A673 (cell line): ENCODE data around the gene TIMM13. TPM values are rescaled to one million over a fixed set of nuclear protein-coding genes. Genes with fewer than 3 reads are reported as not detected.
A peak's percentile ranks its signal among the peaks of the same experiment; 100 is the strongest.
"Not testable (repeated sequence)": the region's sequence is repeated elsewhere in the genome, so short reads cannot be mapped to it uniquely, and the experiment has no call there.

Experiments used
- BruUV-seq: library from RNA; stranded (reverse); fragments of 400-500 nt; replicated peaks from 2 replicates; lab custom pipeline; 2021; lab: Mats Ljungman, UMichigan
- CTCF ChIA-PET: fragments of 300-600 bp; sonication (Branson Sonifier 250); formaldehyde crosslinking; loops from one replicate; lab custom pipeline; 2022; ENCODE audit warnings: antibody characterized with exemption; lab: Charles Lee
- POLR2A ChIA-PET: fragments of 300-600 bp; sonication (Branson Sonifier 250); formaldehyde crosslinking; loops from one replicate; lab custom pipeline; 2022; ENCODE audit warnings: antibody characterized with exemption; ENCODE audit not compliant: low non-redundant PET; lab: Charles Lee
- DNase-seq: peaks from one replicate; pipeline ENCODE4 v3.0.0-alpha.2; 2015; ENCODE audit warnings: low spot score
- H3K27ac ChIP-seq: fragments of 200-600 bp; sonication (generic); 2 replicates; pipeline ENCODE4 v1.5.1; 2016; ENCODE audit warnings: mixed run types, low read depth, mild to moderate bottlenecking, mixed read lengths, antibody characterized with exemption, low read length; ENCODE audit not compliant: poor library complexity, severe bottlenecking
- H3K27me3 ChIP-seq: fragments of 200-600 bp; sonication (generic); replicated peaks from 2 replicates; pipeline ENCODE4 v1.6.1; 2017; ENCODE audit warnings: mixed run types, low read depth, mild to moderate bottlenecking, mixed read lengths, antibody characterized with exemption, low read length; ENCODE audit not compliant: insufficient read depth, poor library complexity
- H3K36me3 ChIP-seq: fragments of 200-600 bp; sonication (generic); 2 replicates; pipeline ENCODE4 v1.6.1; 2016; ENCODE audit warnings: mixed run types, mild to moderate bottlenecking, mixed read lengths, antibody characterized with exemption, low read length; ENCODE audit not compliant: insufficient read depth, poor library complexity, severe bottlenecking
- H3K4me1 ChIP-seq: fragments of 200-600 bp; sonication (generic); 2 replicates; pipeline ENCODE4 v1.6.1; 2017; ENCODE audit warnings: mixed run types, mild to moderate bottlenecking, mixed read lengths, antibody characterized with exemption, low read length; ENCODE audit not compliant: insufficient read depth, poor library complexity, severe bottlenecking
- H3K4me3 ChIP-seq: fragments of 200-600 bp; sonication (generic); 2 replicates; pipeline ENCODE4 v1.5.1; 2016; ENCODE audit warnings: low read depth, mixed run types, mild to moderate bottlenecking, mixed read lengths, low read length; ENCODE audit not compliant: poor library complexity, severe bottlenecking
- H3K9me3 ChIP-seq: fragments of 200-600 bp; sonication (generic); 2 replicates; pipeline ENCODE4 v1.6.1; 2016; ENCODE audit warnings: mixed run types, low read depth, mild to moderate bottlenecking, mixed read lengths, antibody characterized with exemption, low read length; ENCODE audit not compliant: poor library complexity, severe bottlenecking
- EZH2 ChIP-seq: fragments of 200-600 bp; sonication (generic); IDR thresholded peaks from 2 replicates; pipeline ENCODE4 v1.6.1; 2017; ENCODE audit warnings: borderline replicate concordance, low read depth, mild to moderate bottlenecking, mixed read lengths, antibody characterized with exemption, low read length; ENCODE audit not compliant: poor library complexity, severe bottlenecking
- intact Hi-C: fragments of 100-400 bp; cut with micrococcal nuclease; formaldehyde crosslinking; loops from one replicate; pipeline ENCODE4 v1.10.0; 2022; ENCODE audit not compliant: unreplicated experiment
- total RNA-seq: library from RNA; stranded (reverse); gene quantifications from 2 replicates; pipeline ENCODE4 v1.2.3, GENCODE V29; 2021
- TF ChIP-seq, protein P1 (sequence below): fragments of 300-800, 200-600 bp; sonication (generic); conservative IDR thresholded peaks from 2 replicates; pipeline ENCODE4 v1.5.1; 2017; ENCODE audit warnings: low read depth, mild to moderate bottlenecking, antibody characterized with exemption, low read length, moderate library complexity, mixed read lengths

The TIMM13 gene
- total RNA-seq, 1 experiment from 2014 or later: 213 TPM

DNA sequence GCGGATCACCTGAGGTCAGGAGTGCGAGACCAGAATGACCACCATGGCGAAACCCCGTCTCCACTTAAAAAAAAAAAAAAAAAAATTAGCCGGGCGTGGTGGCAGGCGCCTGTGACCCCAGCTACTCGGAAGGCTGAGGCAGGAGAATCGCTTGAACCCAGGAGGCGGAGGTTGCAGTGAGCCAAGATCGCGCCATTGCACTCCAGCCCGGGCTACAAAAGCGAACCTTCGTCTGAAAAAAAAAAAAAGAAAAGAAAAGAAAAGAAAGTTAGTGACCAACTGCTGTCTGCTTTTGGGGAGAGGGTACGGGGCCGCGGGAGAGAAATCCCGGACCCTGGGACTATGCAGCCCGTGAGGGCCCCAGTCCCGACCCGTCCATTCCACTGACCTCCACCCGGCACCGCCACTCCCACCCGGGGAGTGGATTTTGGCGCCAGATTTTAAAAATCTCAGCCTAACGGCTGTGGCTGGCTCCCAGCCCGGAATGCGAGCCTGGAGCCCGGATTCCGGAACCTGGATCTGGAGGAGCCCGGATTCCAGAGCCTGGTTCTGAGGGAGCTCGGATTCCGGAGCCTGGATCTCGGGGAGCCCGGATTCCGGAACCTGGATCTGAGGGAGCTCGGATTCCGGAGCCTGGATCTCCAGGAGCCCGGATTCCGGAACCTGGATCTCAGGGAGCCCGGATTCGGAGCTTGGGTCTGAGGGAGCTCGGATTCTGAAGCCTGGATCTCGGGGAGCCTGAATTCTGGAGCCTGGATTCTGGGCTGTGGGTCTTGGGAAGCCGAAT lies 35.4 kb upstream of the TIMM13 start:
- intact Hi-C loops: no loop called here
- Histone ChIP-seq H3K27me3 (no peaks in the 10 kb centered on the region), H3K9me3 (no peaks in the 10 kb centered on the region), H3K4me3 (peak overlapping the region; percentile 62), H3K36me3 (no peaks in the 10 kb centered on the region), H3K4me1 (peaks cover 9% of the 10 kb centered on the region), H3K27ac (peak overlapping the region; percentile 87)
- TF ChIP-seq, protein P1, sequence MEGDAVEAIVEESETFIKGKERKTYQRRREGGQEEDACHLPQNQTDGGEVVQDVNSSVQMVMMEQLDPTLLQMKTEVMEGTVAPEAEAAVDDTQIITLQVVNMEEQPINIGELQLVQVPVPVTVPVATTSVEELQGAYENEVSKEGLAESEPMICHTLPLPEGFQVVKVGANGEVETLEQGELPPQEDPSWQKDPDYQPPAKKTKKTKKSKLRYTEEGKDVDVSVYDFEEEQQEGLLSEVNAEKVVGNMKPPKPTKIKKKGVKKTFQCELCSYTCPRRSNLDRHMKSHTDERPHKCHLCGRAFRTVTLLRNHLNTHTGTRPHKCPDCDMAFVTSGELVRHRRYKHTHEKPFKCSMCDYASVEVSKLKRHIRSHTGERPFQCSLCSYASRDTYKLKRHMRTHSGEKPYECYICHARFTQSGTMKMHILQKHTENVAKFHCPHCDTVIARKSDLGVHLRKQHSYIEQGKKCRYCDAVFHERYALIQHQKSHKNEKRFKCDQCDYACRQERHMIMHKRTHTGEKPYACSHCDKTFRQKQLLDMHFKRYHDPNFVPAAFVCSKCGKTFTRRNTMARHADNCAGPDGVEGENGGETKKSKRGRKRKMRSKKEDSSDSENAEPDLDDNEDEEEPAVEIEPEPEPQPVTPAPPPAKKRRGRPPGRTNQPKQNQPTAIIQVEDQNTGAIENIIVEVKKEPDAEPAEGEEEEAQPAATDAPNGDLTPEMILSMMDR: no peak
- no peak for TF ChIP-seq EZH2
- ChIA-PET POLR2A (no interaction called here), CTCF (interaction anchor here (0.6 kb wide), 1 partner anchor 136 kb away, joined by 3 read pairs; no protein-coding TSS in a partner anchor)
- DNase-seq: peak; percentile 98
- TSS peak; percentile 94 for BruUV-seq

- Histone ChIP-seq H3K36me3 (no peaks in the 10 kb centered on the region), H3K4me3 (peak overlapping the region; percentile 62), H3K4me1 (peaks cover 13% of the 10 kb centered on the region), H3K9me3 (no peaks in the 10 kb centered on the region), H3K27me3 (no peaks in the 10 kb centered on the region), H3K27ac (peak overlapping the region; percentile 87)
- intact Hi-C loops: no loop called here
- TF ChIP-seq, protein P1: 0 out of 2 replicates have a peak, but pooled peaks have one; percentile 14
- TF ChIP-seq EZH2: no peak
- BruUV-seq: no TSS peak
- DNase-seq: peak; percentile 94
- POLR2A ChIA-PET: no interaction called here
- CTCF ChIA-PET: interaction anchor here (0.6 kb wide), 1 partner anchor 149 kb away, joined by 3 read pairs; no protein-coding TSS in a partner anchor
These were observed 34.6 kb upstream of the TIMM13 start for GRCh38 chr19:2461751-2462634.

- H3K27me3 ChIP-seq: no peaks in the 10 kb centered on the region
- no peak overlapping the region for H3K27ac ChIP-seq
- TF ChIP-seq EZH2: no peak
- TF ChIP-seq, protein P1: no peak
- intact Hi-C loops: no loop called here
- H3K4me3 ChIP-seq: no peak overlapping the region
- H3K36me3 ChIP-seq: no peaks in the 10 kb centered on the region
- no peak for DNase-seq
- peaks cover 17% of the 10 kb centered on the region for H3K4me1 ChIP-seq
- BruUV-seq: no TSS peak
- H3K9me3 ChIP-seq: no peaks in the 10 kb centered on the region
- ChIA-PET POLR2A (interaction anchor here (0.6 kb wide), 1 partner anchor 10 kb away, joined by 4 read pairs; no protein-coding TSS in a partner anchor), CTCF (no interaction called here)
These were observed 32.9 kb upstream of the TIMM13 start for GRCh38 chr19:2460245-2460644.

- POLR2A ChIA-PET, CTCF ChIA-PET, H3K9me3 ChIP-seq, H3K36me3 ChIP-seq, intact Hi-C loops, H3K27me3 ChIP-seq, H3K27ac ChIP-seq, DNase-seq, H3K4me3 ChIP-seq, BruUV-seq: not testable (repeated sequence)
- H3K4me1 ChIP-seq: peaks cover 30% of the 10 kb centered on the region
These were observed 31.4 kb upstream of the TIMM13 start for GRCh38 chr19:2458776-2459175.
